Measurements from ENCODE around the gene TXNRD2. TPM values are rescaled to one million over a fixed set of nuclear protein-coding genes. Genes with fewer than 3 reads are reported as not detected.

TXNRD2 gene
- total and polyA plus RNA-seq, 7 donors = 13.7 to 35.1 (median 21.1) TPM

- WGBS, 3 donors = 73 to 86% (median 75%) methylated on average over 9 of the region's 9 CpGs
- H3K4me3 ChIP-seq = no peak overlapping the region
These were observed 6.6 kb upstream of the TXNRD2 start for GRCh38 chr22:19948057-19948760.

DNA sequence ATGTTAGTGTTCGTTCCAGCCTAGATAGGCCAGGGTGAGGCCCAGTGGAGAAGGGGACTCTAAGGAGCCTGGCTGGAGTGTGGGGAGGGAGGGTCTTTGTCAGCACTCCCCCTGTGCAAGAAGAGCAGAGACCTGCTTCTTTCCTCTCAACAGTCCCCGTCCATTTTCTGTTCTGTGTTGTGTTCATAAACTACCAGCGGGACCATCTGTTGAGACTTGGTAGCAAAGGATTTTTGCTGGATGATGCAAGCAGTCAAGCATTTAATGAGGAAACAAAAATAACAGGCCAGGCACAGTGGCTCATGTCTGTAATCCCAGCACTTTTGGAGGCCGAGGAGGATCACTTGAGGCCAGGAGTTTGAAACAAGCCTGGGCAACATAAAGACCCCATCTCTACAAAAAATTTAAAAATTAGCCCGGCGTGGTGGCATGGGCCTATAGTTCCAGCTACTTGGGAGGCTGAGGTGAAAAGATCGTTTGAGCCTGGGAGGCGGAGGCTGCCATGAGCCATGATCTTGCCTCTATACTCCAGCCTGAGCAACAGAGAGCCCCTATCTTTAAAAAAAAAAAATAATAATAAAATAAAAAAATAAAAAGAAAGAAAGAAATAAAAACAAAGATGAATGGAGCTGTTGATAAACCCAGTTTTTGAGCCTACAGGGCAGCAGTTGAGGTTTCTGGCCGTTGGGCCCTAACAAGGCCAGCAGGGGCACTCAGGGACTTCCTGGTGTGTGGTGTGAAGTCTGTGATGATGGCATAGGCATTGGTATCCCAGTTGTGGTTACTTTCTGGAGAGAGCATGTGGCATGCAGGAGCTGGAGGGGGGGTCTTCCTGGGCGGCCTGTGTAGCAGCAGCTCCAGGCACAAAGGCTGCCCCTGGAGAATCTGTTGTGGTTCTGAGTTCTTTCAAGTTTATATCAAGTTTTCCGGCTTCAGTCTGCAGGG lies 1.7 kb upstream of the TXNRD2 start:
- ATAC-seq (peak; percentile 55 to 76 (median 64)), DNase-seq (no peak)
- intact Hi-C loops (cut with DNase I) = no loop called here

More at GRCh38 chr22:19948057-19948760, 6.6 kb upstream of the TXNRD2 start:
- intact Hi-C loops (cut with DNase I) = no loop called here
- H3K27ac ChIP-seq = peak overlapping the region; percentile 94
- no peaks in the 10 kb centered on the region for H3K27me3 ChIP-seq (ENCODE audit: insufficient read depth in 3 of 3, low read length in 2 of 3)
- no peak for DNase-seq
- H3K36me3 ChIP-seq (ENCODE audit: insufficient read depth in 1 of 2, low read depth in 1 of 2) = peaks cover 0 to 9% of the 10 kb centered on the region in 2 donors
- H3K9me3 ChIP-seq = no peaks in the 10 kb centered on the region
- no peak for TF ChIP-seq CTCF (IDR thresholded peaks at IDR 0.05)
- H3K4me1 ChIP-seq = peaks cover 67% of the 10 kb centered on the region
- ATAC-seq = no peak

DNA sequence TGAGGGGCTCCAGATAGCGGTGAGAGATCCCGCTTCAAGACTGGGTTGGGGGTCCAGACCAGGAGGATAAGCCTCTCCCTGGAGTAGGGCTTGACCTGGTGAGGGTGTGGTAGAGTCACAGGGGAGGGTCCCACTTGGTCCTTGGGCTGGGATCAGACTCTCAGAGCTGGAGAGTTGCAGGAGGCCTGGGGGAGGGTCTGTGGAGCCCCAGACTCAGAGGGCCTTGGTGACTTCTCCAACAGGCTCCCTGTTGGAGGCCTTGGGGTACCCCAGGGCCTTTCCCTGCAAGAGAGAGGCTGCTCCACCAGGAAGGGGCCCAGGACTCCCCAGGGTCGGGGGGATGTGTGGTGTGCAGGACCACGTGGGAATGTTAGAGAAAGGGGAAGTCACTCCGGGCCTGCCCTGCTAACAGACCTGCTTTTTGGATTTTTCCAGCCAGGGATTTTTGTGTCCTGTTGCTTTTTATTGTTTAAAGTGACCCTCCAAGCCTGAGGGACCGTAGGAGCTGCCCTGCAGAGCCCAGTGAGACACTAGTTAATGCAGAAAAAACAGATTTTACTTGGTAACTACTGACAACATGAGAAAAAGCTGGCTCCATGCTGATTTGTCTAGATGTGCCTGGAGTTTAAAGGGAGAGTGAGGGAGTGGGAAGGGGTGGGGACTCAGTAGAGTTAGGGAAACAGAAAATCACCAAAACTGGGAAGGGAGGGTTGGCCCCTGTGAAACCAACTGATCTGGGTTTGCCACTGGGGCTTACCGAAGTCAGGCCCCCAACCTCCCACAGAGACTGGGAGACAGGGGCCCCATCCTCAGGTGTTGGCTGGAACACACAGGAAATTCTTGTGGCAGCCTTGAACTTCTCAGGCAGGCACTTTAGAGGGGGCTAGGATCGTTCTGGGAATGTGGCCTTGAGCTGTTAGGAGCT lies 801 bp upstream of the TXNRD2 start:
- Histone ChIP-seq H3K36me3 (ENCODE audit: insufficient read depth in 1 of 2, low read depth in 1 of 2) (peaks cover 0 to 6% of the 10 kb centered on the region in 2 donors), H3K9me3 (no peaks in the 10 kb centered on the region), H3K4me3 (peak overlapping the region; percentile 94), H3K4me1 (peaks cover 55% of the 10 kb centered on the region), H3K27ac (peak overlapping the region; percentile 98), H3K27me3 (ENCODE audit: insufficient read depth in 3 of 3, low read length in 2 of 3) (no peaks in the 10 kb centered on the region)
- no peak for TF ChIP-seq CTCF (IDR thresholded peaks at IDR 0.05)
- DNase-seq = no peak
- intact Hi-C loops (cut with DNase I) = no loop called here
- ATAC-seq = peak; percentile 33 to 48 (median 40)
- WGBS, 3 donors = 2 to 9% (median 2%) methylated on average over 7 to 8 of the region's 8 CpGs

More for the DNA sequence above, 1.7 kb upstream of the TXNRD2 start:
- TF ChIP-seq CTCF (IDR thresholded peaks at IDR 0.05) = peak; percentile 6
- peak overlapping the region; percentile 98 for H3K27ac ChIP-seq
- WGBS, 3 donors = 28 to 37% (median 32%) methylated on average over 11 of the region's 11 CpGs
- H3K4me1 ChIP-seq = peaks cover 59% of the 10 kb centered on the region
- H3K9me3 ChIP-seq = no peaks in the 10 kb centered on the region
- H3K36me3 ChIP-seq (ENCODE audit: insufficient read depth in 1 of 2, low read depth in 1 of 2) = no peaks in the 10 kb centered on the region
- peak overlapping the region; percentile 94 for H3K4me3 ChIP-seq
- H3K27me3 ChIP-seq (ENCODE audit: insufficient read depth in 3 of 3, low read length in 2 of 3) = no peaks in the 10 kb centered on the region
